GM21528 (cell line): ENCODE measurements around the gene ATP7A.
A peak's percentile ranks its signal among the peaks of the same experiment; 100 is the strongest.
"Not testable (repeated sequence)": the region's sequence is repeated elsewhere in the genome, so short reads cannot be mapped to it uniquely, and the experiment has no call there.

Experiments used
- ATAC-seq: cut with Tn5 transposase; IDR thresholded peaks from one replicate; pipeline ENCODE4 v1.9.1; 2021; ENCODE audit warnings: mild to moderate bottlenecking, moderate library complexity; ENCODE audit not compliant: unreplicated experiment, low FRiP score

Gene ATP7A

DNA sequence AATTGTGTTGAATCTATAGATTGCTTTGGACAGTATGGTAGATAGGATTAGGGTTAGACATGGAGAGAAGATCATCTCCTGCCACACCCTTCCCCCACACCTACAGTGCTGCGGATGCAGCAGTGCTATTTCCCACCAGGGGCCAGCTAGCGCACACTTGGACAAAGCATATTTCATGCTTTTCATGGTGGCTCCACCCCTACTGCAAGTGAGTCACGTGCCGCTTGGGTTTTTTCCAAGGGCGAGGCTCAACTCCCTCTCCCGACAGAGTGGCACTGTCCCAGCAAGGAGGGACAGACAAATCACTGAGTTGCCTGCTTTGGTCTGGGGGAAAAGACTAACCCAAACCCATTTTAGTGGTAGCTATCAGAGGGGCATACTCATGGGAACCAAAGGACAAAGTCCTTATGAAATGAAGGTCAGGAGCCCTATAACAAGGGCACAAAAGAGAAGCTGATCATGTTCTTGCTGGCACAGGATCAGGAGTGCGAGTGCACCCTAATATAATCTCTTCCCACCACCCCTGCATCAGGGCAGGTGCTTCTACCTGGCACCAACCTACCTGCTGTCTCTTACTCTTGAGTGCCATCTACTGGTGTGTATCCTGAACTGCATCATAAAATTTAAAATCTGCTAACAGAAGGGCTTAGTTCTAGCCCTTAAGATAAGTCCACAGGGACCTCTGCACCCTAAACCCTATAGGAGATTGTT is 114.0 kb downstream of the ATP7A start:
- ATAC-seq: no peak

DNA sequence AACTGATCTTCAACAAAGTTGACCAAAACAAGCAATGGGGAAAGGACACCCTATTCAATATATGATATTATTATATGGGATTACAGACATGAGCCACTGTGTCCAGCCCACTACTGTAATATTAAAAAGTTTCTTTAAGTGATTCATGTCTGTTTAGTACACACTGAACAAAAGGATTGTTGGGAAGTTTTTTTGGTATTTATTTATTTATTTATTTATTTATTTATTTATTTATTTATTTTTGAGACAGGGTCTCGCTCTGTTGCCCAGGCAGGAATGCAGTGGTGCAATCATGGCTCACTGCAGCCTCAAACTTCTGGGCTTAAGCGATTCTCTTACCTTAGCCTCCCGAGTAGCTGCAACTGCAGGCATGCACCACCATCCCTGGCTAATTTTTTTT is 117.3 kb downstream of the ATP7A start:
- ATAC-seq: no peak

DNA sequence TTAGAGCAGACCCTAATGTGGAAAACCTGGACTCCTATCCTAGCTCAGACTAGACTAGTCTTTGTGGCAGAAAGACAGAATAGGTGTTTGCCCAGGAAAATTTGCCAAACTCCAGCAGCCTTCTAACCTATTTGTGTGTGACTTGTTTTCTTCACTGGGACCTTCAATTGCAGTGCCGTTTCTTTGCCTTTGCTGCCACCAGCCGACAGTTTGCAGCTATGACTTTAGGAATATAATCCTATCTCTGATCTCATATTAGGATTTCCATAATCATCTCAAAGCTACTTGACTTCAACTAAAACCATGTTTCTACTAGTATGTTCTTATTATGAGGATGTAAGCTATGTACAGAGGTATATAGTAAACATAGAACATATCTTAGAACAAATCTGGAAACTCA is 119.2 kb downstream of the ATP7A start:
- no peak for ATAC-seq

DNA sequence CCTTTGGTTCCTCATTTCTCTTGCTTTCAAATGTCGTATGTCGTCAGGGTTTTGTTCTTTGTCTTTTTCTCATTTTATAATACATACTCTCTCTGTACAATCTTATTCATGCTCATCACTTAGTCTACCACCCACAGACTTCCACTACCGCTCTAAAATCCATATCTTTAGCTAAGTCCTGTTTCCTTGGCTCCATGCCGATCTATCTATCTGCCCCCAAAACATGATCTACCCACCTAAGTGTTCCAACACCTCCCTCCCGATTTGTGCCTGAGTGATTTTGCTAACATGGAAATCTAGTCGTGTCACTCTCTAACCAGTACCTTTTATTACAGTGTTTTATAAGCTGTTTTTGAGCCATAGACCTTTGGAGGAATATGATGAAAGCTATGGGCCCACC is 124.6 kb downstream of the ATP7A start:
- no peak for ATAC-seq

DNA sequence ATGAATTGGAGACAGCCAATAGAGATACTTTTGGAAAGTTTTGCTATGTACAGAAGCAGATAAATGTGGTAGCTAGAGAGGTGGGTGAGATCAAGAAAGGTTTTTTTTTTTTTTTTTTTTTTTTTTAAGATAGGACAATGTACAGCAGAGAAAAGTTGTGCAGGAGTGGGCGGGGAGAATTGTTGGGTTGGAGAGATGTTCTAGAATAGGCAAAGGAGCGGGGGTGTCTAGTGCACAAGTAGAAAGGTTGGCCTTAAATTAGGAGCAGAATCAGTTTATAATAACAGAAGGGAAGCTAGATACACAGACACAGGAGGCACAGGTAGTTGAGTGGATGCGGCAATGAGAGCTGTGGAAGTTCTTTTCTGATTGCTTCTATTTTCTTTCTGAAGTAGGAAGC is 127.4 kb downstream of the ATP7A start:
- no peak for ATAC-seq

DNA sequence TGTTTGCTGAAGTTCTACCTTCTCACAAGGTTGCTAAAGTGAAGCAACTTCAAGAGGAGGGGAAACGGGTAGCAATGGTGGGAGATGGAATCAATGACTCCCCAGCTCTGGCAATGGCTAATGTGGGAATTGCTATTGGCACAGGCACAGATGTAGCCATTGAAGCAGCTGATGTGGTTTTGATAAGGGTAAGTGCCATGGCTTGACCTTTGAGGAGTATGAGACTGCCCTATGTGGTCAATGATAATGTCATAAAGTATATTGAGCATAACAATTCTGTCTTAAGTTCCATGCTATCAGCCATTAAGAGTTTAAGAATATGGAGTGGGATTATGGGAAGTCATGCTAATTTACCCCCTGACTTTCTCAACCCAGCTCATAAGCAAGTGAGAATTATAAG is 132.1 kb downstream of the ATP7A start:
- no peak for ATAC-seq

DNA sequence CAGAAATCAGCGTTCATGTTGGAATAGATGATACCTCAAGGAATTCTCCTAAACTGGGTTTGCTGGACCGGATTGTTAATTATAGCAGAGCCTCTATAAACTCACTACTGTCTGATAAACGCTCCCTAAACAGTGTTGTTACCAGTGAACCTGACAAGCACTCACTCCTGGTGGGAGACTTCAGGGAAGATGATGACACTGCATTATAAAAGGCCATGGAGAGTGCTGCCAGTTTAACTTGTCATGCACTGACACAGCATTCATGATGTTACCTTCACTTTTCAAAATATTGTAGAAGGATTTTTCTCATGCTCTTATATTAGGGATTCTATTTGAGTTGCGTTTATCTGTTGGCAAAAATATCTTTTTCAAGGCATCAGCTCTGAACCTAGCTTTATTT is 135.9 kb downstream of the ATP7A start:
- ATAC-seq: no peak

DNA sequence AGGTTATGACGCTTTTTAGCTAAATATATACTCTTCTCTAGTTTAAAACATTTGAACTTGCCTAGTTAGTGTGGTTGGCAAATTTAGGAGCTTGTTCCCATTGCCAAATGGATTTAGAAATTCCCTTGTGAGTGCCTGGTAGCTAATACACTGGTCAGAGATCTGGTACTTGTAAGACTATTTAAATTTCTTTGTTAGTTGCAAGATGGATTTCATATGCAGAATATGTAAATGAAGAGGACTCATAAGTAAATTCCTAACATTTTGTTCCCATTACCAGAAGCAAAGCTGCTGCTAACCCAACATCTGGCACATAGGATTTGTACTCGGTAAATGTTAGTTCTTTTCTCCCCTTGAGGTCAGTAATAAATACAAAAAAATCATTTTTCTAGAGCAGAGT is 137.6 kb downstream of the ATP7A start:
- ATAC-seq: no peak

DNA sequence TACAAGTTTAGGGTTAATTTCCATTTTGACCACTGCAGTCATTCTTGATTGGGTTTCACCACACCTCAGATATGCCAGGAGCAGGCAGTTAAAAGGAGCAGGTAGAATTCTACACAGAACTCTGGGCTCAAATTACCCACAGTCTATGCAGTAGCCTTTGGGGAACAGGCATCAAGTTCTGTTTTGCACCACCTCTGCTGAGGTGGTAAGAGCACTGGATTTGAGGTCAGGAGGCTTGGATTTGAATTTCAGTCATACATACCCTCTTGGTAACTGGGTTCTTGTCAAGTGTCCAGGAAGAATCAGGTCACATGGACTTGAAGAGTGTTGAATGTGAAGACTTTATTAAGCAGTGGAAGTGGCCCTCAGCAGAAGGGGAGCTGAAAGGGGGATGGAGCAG is 153.2 kb downstream of the ATP7A start:
- ATAC-seq: no peak

DNA sequence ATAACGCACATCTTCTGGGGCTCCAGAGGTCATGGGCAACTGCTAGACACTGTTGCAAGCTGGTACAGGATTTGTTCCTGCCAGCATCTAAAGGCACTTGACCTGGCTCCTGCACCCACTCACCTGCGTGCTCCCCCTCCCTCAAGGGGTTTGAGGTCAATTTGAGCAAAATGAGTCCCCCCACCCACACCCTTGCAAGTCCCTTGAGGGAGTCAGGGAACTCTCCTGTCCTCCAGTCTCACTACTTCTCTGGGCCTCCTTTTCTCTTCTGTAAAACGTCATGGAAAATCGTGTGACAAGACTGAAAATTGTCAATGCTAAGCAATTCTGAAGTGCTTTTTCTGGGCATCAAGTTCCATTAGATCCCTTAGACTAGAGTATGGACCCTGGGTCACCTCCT is 153.7 kb downstream of the ATP7A start:
- no peak for ATAC-seq

DNA sequence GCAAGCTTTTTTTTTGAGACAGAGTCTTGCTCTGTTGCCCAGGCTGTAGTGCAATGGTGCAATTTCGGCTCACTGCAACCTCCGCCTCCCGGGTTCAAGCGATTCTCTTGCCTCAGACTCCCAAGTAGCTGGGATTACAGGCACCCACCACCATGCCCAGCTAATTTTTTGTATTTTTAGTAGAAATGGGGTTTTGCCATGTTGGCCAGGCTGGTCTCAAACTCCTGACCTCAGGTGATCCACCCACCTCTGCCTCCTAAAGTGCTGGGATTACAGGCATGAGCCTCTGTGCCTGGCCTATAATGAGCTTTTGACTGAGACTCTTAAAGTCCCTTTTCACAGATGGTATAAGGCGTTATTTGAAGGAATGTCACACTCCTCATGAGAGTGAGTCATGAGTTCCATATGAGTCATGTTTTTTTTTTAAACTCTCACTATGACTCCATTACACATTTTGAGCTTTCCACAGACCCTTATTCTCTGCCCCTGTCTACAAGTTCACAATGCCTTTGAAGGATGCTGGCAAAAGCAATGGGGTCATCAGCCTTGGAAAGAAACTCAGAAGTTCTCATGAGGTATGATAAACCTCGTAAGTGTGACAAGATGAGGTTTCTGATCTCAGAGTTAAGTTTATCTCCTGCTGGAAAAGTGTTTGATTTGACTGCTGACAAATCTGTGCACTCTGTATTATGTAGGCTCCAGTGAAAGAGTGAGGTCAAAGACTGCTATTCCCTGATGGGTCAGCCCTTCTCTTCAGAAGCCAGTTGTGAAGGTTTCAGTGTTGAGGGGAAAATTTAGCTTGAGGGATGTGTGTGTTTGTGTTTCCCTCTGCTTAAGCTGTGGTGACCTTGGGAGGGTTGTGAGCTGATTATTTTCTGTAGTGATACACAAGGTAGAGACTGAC is 154.5 kb downstream of the ATP7A start:
- ATAC-seq: peak; percentile 77

DNA sequence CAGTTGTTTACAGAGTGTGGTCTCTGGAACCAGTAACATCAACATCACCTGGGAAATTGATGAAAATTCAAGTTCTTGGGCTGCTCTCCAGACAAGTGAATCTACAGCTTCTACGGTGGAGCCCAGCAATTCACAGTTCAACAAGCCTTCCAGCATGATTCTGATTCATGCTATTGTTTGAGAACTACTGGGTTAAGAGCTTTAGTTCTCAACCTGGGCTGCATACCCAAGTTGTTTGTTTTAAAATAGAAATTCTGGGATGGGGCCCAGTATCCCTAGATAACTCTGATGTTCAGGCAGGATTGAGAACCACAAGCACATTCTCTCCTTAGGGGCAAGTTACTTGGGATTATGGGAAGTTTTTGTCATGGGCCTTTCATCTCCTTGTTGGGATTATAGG is 155.6 kb downstream of the ATP7A start:
- ATAC-seq: no peak

DNA sequence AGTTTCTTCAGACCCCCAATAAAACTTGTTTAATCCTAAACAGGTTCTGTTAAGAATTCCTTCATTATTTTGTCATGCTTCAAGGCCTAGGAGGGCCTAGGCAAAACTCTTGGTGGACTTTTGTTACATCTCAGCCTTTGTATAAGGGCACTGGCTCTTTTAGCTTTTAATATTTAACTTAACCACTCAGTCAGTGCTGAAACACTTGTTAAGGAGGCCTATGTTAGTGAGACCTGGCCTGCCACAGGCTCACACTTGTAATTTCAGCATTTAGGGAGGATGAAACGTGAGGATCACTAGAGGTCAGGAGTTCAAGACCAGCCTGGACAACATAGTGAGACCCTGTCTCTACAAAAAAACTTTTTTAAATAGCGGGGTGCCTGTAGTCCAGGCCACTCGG is 160.8 kb downstream of the ATP7A start:
- no peak for ATAC-seq

DNA sequence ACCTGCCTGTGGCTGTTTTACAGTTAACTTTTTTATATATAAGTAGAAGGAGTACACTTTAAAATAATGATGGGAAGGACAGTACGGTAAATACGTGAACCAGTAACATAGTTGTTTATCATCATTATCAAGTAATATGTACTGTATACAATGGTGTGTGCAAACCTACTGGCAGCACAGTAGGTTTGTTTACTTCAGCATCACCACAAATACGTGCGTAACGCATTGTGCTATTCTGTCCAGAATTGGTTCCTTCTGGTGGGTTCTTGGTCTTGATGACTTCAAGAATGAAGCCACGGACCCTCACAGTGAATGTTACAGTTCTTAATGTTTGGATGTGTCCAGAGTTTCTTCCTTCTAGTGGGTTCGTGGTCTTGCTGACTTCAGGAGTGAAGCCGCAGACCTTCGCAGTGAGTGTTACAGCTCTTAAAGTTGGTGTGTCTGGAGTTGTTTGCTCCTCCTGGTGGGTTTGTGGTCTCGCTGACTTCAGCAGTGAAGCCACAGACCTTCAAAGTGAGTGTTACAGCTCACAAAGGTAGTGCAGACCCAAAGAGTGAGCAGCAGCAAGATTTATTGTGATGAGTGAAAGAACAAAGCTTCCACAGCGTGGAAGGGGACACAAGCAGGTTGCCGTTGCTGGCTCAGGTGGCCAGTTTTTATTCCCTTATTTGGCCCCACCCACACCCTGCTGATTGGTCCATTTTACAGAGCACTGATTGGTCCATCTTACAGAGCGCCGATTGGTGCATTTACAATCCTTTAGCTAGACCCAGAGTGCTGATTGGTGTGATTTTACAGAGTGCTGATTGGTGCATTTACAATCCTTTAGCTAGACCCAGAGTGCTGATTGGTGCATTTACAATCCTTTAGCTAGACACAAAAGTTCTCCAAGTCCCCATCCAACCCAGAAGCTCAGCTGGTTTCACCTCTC is 162.9 kb downstream of the ATP7A start:
- not testable (repeated sequence) for ATAC-seq

DNA sequence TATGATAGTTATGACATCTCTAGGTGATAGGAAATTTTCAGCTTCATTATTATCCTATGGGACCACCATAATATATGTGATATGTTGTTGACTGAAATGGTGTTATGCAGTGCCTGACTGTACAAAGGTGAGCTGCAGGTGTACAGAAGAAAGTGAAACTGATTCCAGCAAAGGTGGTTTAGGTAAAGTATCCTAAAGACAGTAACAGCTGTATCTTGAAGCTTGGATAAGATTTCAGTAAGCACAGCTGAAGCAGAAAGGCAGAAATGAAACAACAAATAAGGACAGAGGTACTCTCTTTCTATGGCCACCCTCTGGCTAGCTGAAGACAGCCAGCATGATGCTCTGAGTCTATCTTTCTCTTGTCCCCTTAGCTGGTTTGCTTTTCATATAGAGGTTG is 163.6 kb downstream of the ATP7A start:
- ATAC-seq: no peak

DNA sequence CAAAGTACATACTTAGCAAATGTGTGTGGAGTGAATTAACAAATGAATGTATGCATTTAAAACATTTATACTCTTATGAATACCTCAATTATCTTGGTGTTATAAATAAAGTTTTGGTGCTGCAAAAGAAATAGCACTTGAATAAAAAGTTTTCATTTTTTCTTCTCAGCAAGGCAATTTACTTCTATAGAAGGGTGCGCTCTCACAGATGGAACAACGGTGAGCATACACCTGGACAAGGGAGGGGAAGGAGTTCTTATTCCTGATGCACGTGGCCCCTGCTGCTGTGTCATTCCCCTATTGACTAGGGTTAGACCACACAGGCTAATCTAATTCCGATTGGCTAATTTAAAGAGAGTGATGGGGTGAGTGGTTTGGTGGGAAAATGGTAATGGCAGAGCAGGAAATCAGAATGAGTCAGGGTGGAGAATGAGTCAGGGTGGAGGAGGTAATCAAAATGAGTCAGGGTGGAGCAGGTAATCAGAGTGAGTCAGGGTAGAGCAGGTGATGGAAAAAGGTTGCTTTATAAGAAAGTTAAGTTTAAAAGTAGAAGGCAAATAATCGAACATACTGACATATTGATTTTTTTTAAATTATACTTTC is 165.4 kb downstream of the ATP7A start:
- ATAC-seq: no peak

DNA sequence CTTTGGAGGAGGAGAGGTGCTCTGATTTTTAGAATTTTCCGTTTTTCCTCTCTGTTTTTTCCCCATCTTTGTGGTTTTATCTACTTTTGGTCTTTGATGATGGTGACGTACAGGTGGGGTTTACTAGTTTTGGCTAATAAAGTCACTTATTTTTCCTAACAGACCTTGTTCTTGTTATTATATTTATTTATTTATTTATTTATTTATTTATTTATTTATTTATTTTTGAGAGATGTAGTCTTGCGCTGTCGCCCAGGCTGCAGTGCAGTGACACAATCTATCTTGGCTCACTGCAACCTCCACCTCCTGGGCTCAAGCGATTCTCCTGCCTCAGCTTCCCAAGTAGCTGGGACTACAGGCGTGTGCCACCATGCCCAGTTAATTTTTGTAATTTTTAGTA is 170.9 kb downstream of the ATP7A start:
- not testable (repeated sequence) for ATAC-seq

DNA sequence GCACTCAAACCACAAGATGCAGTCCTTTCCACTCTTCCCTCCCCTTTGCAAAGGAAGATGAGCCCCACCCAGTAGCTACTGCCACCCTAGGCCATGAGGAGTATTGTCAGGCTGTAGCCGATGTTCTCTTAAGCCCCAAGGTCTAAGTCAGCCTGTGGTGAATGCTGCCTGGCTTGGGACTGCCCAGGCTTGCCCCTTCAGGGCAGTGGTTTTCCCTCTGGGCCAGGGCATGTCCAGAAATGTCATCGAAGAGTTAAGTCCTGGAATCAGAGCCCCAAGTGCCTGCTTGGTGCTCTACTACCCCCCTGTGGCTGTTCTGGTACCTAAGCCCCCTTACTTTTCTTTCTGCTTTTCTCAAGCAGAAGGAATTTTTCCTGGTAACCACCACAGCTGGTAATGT is 181.8 kb downstream of the ATP7A start:
- peak; percentile 83 for ATAC-seq

DNA sequence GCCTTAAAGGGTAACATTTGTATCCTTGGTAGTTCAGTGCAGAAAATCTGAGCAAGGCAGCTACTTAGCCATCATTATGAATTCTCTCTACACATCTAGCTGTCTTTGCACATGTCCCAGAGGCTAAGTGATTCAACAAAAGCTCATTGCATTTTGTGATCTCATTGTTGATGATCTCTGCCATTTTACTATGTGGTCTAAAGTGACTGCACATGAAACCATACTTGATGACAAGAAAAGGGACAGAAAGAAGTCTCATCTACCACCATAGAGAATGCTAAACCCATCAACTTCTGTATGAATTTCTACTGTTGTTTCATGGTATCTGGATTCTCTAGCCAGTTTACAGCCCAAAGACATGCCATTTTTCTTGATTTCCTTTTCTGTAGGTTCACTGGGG is 187.6 kb downstream of the ATP7A start:
- no peak for ATAC-seq
